Regular cardiac myocyte (primary cell): Measurements from ENCODE around the gene IRAG1. TPM values are rescaled to one million over a fixed set of nuclear protein-coding genes. Genes with fewer than 3 reads are reported as not detected.

ENCODE experiments used
- total RNA-seq: library from RNA; depleted of rRNA; stranded (reverse); fragments of >200 nt; gene quantifications from 2 replicates; pipeline ENCODE4 v1.2.3, GENCODE V29; 2014

Gene IRAG1, protein sequence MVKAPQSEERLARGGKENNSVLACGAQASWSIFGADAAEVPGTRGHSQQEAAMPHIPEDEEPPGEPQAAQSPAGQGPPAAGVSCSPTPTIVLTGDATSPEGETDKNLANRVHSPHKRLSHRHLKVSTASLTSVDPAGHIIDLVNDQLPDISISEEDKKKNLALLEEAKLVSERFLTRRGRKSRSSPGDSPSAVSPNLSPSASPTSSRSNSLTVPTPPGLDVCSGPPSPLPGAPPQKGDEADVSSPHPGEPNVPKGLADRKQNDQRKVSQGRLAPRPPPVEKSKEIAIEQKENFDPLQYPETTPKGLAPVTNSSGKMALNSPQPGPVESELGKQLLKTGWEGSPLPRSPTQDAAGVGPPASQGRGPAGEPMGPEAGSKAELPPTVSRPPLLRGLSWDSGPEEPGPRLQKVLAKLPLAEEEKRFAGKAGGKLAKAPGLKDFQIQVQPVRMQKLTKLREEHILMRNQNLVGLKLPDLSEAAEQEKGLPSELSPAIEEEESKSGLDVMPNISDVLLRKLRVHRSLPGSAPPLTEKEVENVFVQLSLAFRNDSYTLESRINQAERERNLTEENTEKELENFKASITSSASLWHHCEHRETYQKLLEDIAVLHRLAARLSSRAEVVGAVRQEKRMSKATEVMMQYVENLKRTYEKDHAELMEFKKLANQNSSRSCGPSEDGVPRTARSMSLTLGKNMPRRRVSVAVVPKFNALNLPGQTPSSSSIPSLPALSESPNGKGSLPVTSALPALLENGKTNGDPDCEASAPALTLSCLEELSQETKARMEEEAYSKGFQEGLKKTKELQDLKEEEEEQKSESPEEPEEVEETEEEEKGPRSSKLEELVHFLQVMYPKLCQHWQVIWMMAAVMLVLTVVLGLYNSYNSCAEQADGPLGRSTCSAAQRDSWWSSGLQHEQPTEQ
- 14.8 and 61.4 TPM in 2 replicates for total RNA-seq

DNA sequence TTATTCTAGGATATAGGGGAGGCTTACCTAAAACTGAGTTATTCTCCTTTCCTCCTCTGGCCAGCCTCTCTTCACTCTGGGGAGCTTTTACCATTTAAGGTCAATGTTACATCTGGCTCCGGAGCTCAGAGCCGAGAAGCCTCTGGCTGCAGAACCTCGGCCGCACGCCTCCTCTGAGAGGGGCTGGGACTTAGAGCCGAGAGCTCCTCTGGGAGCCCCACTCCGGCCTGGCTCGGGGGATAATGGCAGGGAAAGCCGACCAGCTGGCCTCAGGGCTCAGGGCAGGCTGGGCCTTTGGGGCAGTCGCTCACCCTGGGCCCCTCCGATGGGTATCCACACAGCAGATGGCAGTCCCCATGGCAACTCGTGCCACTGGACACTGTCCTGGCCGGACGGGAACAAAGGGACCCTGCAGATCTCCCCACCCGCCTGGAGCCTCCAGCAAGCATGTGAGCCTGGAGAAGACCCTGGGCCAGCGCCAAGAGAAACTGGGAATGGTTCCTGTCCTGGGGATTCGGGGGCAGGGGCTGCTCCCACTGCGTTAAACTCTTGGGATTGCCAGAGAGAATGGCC is at the start of gene IRAG1:
TSS of gene IRAG1 (minus strand) at position 247 of the 573 bp plus-strand sequence. CDS start at position 94, 153 bp downstream.

Other genes starting within 250 kb of the IRAG1 start
- 2.7 and 16.9 TPM in 2 replicates for gene AMPD3, start 238.5 kb downstream of the IRAG1 start, total RNA-seq
- gene RNF141, start 152.6 kb downstream of the IRAG1 start, total RNA-seq = 49.8 and 63.7 TPM in 2 replicates
- gene LYVE1, start 125.1 kb downstream of the IRAG1 start, total RNA-seq = 1.5 and 4.8 TPM in 2 replicates
- 26.8 and 42.6 TPM in 2 replicates for gene CTR9, start 57.5 kb upstream of the IRAG1 start, total RNA-seq
- 459 and 696 TPM in 2 replicates for gene EIF4G2, start 115.2 kb upstream of the IRAG1 start, total RNA-seq
- 12.4 and 13.8 TPM in 2 replicates for gene ZBED5, start 164.3 kb upstream of the IRAG1 start, total RNA-seq